HG03575 (cell line): ENCODE measurements around the gene SLC8A3.

ENCODE experiments used
- ATAC-seq: cut with Tn5 transposase; IDR thresholded peaks from one replicate; pipeline ENCODE4 v1.9.1; 2021; ENCODE audit not compliant: unreplicated experiment, insufficient number of reproducible peaks, low FRiP score; ENCODE audit errors: extremely low read depth

The SLC8A3 gene

DNA sequence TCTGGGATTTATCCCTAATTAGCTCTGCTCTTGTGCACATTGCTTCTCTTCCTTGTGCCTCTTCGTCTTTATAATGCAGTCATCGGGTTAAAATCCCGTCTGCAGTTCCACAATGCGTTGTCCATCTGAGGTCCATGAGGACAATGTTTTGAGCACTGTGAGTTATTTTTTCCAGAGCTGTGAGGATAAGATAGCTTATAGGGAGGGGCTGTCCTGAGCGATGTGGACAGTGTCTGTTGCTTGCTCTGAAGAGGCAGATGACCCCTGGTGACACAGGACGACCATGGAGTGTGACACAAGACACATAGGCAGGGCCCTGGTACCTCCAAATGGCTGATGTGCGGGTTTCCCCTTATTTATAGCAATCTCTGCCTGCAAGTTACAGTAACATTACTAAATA lies 177.0 kb downstream of the SLC8A3 start:
- no peak for ATAC-seq

DNA sequence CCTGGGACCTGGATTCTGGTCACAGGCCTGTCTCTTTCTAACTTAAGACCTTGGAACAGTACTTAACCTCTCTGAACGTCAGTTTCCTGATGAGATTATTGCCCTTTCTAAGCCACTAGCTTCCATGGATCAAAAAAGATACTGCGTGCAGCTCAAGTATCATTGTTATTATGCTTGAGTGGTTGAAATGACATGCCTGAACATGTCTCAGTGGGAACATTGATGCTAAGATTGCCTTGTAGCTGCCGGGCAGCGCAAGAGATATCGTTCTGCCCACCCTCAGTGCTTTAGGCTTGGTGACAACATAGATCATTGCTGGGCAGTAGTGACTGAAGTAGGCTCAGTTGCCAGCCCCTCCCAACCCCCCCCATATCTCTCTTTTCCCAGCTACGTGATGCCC lies 177.7 kb downstream of the SLC8A3 start:
- ATAC-seq, result no peak

DNA sequence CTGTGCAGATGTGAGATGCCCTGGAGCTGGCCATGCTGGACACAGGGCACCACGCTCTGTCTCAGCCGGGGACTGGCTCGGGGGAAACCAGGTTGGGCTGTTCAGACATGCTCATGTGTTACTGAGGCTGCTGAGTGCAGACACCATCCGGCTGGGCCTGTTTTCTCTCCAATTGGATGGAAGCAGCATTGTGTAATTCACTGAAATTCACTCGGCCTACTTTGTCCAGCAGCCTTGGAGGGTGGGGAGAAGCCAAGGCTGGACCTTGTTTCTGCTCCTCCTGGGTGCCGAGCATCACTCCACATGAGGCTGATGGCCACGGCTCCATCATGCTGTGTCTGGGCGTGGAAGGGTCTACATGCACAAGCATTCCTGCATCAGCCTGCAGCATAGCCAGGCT lies 178.8 kb downstream of the SLC8A3 start:
- ATAC-seq, result no peak

DNA sequence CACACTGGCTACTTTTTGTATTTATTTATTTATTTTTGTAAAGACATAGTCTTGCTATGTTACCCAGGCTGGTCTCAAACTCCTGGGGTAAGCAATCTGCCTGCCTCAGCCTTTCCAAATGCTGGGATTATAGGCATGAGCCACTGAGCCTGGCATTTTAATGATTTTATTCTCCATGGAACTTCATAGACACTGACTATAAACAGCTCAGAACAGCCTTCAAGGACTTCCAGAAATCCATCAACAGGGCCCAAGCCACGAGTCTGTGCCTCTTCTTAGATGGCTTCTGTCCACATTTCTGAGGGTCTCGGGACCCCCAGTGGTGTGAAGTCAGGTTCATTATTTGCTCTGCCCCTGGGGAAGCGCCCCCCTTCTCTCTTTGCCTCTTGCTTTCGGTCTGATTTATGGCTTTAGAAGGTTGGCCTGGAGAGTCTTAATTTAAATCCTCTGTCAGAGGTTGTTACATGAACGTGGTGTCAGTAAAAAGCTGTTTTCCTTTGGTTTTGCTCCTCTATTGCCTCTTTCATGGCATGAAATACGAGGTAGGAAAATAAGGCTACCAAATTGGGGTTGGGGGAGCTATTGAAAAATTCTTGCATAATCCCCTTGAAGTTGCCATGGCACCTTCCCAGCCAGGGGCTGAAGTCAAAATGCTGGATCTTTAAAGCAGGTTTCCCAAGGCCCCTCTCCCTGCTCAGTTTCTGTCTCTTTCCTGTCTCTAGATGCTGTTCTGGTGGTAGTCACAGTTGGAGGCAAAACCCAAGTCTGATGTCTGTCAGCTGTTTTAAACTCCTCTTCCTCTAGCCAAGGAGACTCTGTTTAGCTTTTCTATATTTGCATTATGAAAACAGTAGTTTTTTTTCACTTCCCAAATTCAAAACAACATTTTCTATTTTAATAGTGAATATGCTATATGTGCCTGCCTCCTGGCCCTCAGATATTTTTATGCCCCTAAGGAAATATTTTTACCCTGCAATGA lies 180.2 kb downstream of the SLC8A3 start:
- no peak for ATAC-seq

DNA sequence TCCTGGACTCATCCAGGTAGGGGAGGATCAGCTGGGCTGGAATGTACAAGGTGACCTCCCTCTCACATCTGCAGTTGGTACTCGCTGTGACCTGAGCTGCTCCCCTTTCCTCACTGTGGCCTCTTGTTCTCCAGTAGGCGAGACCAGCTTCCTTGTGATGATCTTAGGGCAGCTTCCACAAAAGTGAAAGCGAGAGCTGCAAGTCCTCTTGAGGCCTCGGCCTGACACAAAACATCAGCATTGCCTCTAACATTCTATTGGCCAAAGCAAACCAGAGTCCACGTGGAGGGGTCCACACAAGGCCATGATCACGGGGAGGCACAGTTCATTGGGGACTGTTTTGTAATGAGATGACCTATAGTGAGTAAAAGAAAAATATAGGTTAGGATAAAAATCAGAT lies 182.1 kb downstream of the SLC8A3 start:
- no peak for ATAC-seq

DNA sequence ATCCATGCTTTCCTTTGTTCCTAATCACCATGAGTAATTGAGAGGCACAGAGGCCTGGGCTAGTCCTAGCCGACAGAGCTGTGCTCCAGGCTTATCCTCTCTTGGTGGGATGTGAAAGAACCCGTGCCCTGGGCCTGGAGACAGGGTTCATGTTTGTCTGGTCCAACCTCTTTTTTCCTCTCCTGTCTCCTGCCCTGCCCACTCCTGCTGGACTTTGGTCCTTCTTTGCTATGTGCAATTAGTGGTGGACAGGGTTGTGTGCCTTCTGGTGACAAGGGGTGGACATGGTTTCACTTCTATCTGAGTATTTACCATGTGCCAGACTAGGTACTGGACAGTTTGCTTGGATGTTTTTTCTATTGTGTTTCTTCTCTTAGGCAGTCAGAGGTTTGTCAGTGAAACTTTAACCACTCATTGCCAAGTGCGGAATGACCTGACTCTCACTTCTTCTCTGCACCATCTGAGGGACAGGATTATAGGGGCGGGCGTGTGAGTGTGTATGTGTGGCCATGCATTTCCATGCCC lies 183.4 kb downstream of the SLC8A3 start:
- no peak for ATAC-seq

DNA sequence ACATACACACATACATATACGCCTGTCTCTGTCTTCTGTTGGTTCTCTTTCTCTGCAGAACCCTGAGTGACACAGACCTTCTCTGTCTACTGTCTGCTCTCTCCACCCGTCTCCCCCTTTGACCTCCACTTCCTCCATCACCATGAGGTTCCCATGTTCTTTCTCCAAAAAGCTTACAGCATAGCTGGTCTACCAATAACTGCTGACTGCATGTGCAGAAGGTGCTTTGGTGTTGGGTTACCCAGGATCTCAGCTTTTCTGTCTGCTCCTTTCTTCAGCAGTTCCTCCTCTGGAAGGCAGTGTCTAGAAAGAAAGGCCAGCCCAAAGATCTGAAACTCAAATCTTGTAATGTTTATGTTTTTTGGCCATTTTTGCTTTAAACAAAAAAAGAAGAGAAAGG lies 184.0 kb downstream of the SLC8A3 start:
- ATAC-seq, result no peak

DNA sequence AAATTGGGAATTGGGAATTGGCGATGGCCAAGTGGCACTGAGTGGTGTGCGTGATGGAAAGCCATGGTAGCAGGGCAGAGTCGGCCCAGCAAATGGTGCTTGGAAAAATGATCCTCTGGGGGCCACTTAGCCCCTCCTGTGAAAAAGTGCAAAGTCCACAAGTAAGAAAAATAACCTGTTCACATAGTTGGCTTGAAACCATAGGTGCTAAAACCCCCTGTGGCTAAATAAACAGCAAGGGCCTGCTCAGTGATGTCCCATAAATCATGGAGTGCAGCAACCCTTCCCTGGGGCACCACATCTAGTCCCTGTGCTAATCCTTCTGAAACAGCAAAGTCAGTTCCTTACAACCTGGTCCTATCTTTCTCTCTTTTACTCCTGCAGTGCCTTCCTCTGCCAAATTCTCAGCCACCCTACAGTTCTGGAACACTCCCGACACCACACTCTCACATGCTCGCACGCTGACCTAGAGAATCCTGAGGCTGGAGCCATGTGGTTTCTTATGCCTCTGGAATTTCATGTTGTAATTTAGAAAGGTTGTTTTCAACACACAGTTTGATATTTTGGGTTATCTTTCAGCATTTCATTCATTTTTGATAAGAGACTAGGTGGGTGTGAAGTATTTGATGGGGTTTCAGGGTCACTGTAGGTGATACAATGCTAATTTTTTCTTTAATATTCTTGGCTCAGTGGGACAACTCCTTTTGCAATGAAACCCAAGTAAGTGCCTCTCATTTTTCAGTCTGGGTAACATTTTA lies 186.0 kb downstream of the SLC8A3 start:
- ATAC-seq, result no peak

DNA sequence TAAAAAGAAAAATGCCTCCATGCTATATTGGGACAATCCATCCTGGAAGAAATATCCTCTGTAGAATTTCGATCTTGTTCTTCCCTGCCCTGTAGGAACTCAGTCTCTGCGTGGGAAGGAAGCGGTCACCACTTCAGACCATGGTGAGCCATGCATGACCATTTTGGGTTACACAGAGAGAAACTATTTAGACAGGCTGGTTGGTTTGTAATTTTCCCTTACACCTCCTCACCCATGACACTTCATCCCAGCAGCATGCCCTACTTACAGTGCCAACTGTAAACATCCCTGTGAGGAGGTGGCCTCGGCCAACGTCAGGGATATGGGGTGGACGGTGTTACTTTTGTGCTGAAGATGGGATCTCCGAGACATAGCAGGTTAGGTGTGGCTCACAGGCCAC lies 188.2 kb downstream of the SLC8A3 start:
- ATAC-seq, result no peak

DNA sequence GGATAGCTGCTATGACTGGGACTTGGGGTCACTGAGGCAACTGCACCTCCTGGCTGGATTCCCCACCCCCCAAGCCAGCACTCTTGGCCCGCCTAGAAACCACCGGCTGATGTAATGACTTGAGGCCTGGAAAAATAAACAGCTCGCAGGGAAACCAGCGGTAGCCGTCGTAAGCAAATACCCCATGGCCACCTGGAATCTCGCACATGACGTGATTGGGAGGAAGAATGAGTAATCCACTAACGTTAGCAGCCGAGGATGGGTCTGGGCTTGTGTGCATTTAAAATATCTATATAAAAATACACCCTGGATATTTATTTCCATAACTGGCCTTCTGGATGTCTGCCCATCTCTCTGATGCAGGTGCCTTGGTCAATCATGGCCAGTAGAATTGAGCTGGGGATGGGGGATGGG lies 189.5 kb downstream of the SLC8A3 start:
- no peak for ATAC-seq

DNA sequence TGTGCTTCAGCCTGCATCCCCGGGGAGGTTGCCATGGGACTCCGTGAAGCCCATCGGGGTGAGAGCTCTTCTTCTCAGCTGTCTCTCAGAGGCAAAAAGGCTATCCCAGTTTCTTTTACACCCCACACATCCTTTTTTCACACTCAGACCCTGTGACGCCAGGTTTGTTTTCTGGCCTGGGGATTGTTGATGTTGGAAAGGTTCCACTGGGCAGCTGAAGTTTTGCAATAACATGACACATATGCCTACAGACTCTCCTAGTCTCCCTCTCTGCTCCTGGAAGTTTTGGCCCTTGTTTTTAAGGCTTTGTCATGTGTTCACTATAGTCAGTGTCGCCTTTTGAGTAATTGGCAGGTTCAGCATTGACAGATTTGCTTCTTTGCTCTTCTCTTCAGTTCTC lies 190.9 kb downstream of the SLC8A3 start:
- ATAC-seq, result no peak

DNA sequence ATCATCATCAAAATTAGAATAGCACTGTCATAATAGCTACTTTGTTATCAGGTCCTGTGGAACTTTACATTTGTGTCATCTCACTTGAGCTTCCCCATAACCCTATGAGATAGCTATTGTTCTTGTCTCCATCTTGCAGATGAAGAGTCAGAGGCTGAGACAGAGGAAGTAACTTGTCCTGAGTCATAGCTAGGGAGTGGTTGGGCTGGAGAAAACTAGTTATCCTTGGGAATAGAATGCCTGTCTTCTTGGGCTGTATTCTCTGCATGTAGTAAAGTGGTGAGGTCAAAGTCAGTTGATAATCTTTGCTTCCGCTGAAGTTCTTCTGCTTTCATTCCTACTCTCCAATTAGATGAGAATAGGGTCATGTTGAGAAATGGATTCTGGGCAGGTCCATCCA lies 192.5 kb downstream of the SLC8A3 start:
- ATAC-seq, result no peak
